Measurements from ENCODE around the gene TBXAS1.

TBXAS1 gene

DNA sequence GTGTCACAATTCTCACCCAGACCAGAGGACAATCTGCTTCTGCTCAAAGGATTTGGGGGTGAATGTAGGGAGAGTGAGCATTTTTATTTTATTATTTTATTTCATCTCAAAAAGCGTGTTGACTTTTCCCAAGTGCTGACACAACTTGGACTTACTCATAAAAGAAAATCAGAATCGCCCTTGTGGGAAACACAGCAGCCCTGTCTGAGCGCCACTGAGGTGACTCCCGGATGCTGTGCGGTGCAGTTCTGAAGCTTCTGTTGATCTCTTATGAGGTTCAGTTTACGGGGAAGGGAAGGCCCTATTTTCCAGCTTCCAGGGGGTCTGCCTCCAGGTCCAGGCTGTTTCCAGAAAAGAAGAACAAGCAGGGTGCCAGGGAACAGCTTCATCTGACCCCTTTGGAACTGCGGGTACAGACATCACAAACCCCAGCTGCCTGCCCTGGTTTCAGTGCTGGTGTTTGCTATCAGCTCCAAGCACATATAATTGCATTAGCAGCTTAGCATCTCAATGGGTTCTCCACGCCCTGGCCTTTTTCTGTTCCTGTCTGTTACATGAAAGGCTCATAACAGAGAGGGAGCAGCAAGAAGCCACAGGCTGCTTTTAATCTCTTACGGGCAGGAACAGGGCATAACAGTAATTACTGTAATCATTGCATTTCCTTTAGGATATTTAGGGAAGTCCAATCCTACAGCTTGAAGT, 181.3 kb downstream of the TBXAS1 start:
- Histone ChIP-seq H3K36me3 (ENCODE audit: control insufficient read depth, insufficient read depth, low read length) (no peaks in the 10 kb centered on the region), H3K4me1 (ENCODE audit: control insufficient read depth, insufficient read depth, low read length) (peaks cover 1% of the 10 kb centered on the region; the same call in 1 of the 2 replicates), H3K27me3 (ENCODE audit: control insufficient read depth, insufficient read depth, low read length) (no peaks in the 10 kb centered on the region), H3K9me3 (ENCODE audit: control insufficient read depth, insufficient read depth, low read length) (no peaks in the 10 kb centered on the region), H3K27ac (ENCODE audit: low read length) (no peak overlapping the region), H3K4me3 (ENCODE audit: low read length) (no peak overlapping the region)
- no peak for DNase-seq (ENCODE audit: low read depth, low spot score)
- no CpG with 5 or more reads among the region's 9 CpGs for WGBS (ENCODE audit: insufficient coverage, insufficient read length)

GRCh38 chr7:140013676-140014075, 184.6 kb downstream of the TBXAS1 start:
- Histone ChIP-seq H3K4me1 (ENCODE audit: control insufficient read depth, insufficient read depth, low read length) (no peaks in the 10 kb centered on the region), H3K27ac (ENCODE audit: low read length) (no peak overlapping the region), H3K9me3 (ENCODE audit: control insufficient read depth, insufficient read depth, low read length) (no peaks in the 10 kb centered on the region), H3K36me3 (ENCODE audit: control insufficient read depth, insufficient read depth, low read length) (no peaks in the 10 kb centered on the region), H3K4me3 (ENCODE audit: low read length) (no peak overlapping the region), H3K27me3 (ENCODE audit: control insufficient read depth, insufficient read depth, low read length) (no peaks in the 10 kb centered on the region)
- WGBS (ENCODE audit: insufficient coverage, insufficient read length), result no CpG with 5 or more reads among the region's 4 CpGs
- no peak for DNase-seq (ENCODE audit: low read depth, low spot score)

GRCh38 chr7:140014123-140014522, 185.1 kb downstream of the TBXAS1 start:
- Histone ChIP-seq H3K4me1 (ENCODE audit: control insufficient read depth, insufficient read depth, low read length) (no peaks in the 10 kb centered on the region), H3K9me3 (ENCODE audit: control insufficient read depth, insufficient read depth, low read length) (no peaks in the 10 kb centered on the region), H3K4me3 (ENCODE audit: low read length) (no peak overlapping the region), H3K27me3 (ENCODE audit: control insufficient read depth, insufficient read depth, low read length) (no peaks in the 10 kb centered on the region), H3K27ac (ENCODE audit: low read length) (no peak overlapping the region), H3K36me3 (ENCODE audit: control insufficient read depth, insufficient read depth, low read length) (no peaks in the 10 kb centered on the region)
- DNase-seq (ENCODE audit: low read depth, low spot score), result no peak
- no CpG with 5 or more reads among the region's 10 CpGs for WGBS (ENCODE audit: insufficient coverage, insufficient read length)

- WGBS (ENCODE audit: insufficient coverage, insufficient read length), result no CpG with 5 or more reads among the region's 11 CpGs
- no peak for DNase-seq (ENCODE audit: low read depth, low spot score)
- Histone ChIP-seq H3K36me3 (ENCODE audit: control insufficient read depth, insufficient read depth, low read length) (no peaks in the 10 kb centered on the region), H3K4me1 (ENCODE audit: control insufficient read depth, insufficient read depth, low read length) (no peaks in the 10 kb centered on the region), H3K9me3 (ENCODE audit: control insufficient read depth, insufficient read depth, low read length) (no peaks in the 10 kb centered on the region), H3K27ac (ENCODE audit: low read length) (no peak overlapping the region), H3K4me3 (ENCODE audit: low read length) (no peak overlapping the region), H3K27me3 (ENCODE audit: control insufficient read depth, insufficient read depth, low read length) (no peaks in the 10 kb centered on the region)
These were observed 186.5 kb downstream of the TBXAS1 start for GRCh38 chr7:140015471-140015970.

DNA sequence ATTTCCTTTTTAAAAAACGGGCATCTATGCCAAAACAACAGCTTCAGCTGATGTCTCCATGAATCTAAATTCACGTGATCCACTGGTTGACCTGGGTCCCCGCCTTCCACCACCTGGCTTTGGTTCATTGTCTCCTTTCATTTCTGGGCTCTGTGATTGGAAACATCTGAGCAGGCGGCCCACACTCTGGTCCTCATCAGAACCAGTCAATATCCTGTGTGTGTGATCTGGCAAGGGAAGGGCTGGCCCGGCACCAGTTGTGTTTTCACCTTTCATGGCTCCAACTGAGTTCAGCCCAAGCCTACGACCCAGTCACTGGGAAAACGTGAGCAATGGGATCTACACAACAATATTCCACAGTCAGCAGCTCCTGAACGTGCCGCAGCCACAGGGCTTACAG, 187.5 kb downstream of the TBXAS1 start:
- DNase-seq (ENCODE audit: low read depth, low spot score), result no peak
- no peaks in the 10 kb centered on the region for H3K9me3 ChIP-seq (ENCODE audit: control insufficient read depth, insufficient read depth, low read length)
- no peaks in the 10 kb centered on the region for H3K36me3 ChIP-seq (ENCODE audit: control insufficient read depth, insufficient read depth, low read length)
- H3K27ac ChIP-seq (ENCODE audit: low read length), result no peak overlapping the region
- H3K27me3 ChIP-seq (ENCODE audit: control insufficient read depth, insufficient read depth, low read length), result no peaks in the 10 kb centered on the region
- no peaks in the 10 kb centered on the region for H3K4me1 ChIP-seq (ENCODE audit: control insufficient read depth, insufficient read depth, low read length)
- H3K4me3 ChIP-seq (ENCODE audit: low read length), result no peak overlapping the region
- no CpG with 5 or more reads among the region's 9 CpGs for WGBS (ENCODE audit: insufficient coverage, insufficient read length)

DNA sequence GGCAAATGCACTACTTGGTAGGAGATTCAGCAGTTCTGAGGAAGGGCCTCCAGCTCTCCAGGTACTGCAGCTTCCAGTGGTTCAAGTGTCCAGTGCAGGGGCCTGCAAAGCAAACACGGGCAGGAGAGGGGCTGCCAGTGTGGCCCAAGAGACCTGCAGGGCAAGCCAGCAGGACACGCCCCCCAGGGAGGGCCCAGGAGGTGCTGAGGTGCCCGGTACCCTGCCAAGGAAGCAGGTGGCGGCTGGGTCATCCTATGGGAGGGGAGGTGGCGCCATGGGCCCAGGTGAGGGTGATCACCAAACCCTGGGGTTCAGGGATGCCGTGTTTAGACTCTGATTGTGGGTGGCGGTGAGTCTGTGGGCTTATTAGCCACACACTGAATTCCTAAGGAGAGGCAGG, 188.0 kb downstream of the TBXAS1 start:
- Histone ChIP-seq H3K4me3 (ENCODE audit: low read length) (no peak overlapping the region), H3K9me3 (ENCODE audit: control insufficient read depth, insufficient read depth, low read length) (no peaks in the 10 kb centered on the region), H3K27me3 (ENCODE audit: control insufficient read depth, insufficient read depth, low read length) (no peaks in the 10 kb centered on the region), H3K36me3 (ENCODE audit: control insufficient read depth, insufficient read depth, low read length) (no peaks in the 10 kb centered on the region), H3K27ac (ENCODE audit: low read length) (no peak overlapping the region), H3K4me1 (ENCODE audit: control insufficient read depth, insufficient read depth, low read length) (no peaks in the 10 kb centered on the region)
- no CpG with 5 or more reads among the region's 7 CpGs for WGBS (ENCODE audit: insufficient coverage, insufficient read length)
- no peak for DNase-seq (ENCODE audit: low read depth, low spot score)

GRCh38 chr7:140017543-140017942, 188.5 kb downstream of the TBXAS1 start:
- Histone ChIP-seq H3K27ac (ENCODE audit: low read length) (no peak overlapping the region), H3K4me3 (ENCODE audit: low read length) (no peak overlapping the region), H3K36me3 (ENCODE audit: control insufficient read depth, insufficient read depth, low read length) (no peaks in the 10 kb centered on the region), H3K27me3 (ENCODE audit: control insufficient read depth, insufficient read depth, low read length) (no peaks in the 10 kb centered on the region), H3K4me1 (ENCODE audit: control insufficient read depth, insufficient read depth, low read length) (no peaks in the 10 kb centered on the region), H3K9me3 (ENCODE audit: control insufficient read depth, insufficient read depth, low read length) (no peaks in the 10 kb centered on the region)
- no CpG with 5 or more reads among the region's 15 CpGs for WGBS (ENCODE audit: insufficient coverage, insufficient read length)
- no peak for DNase-seq (ENCODE audit: low read depth, low spot score)

- H3K27ac ChIP-seq (ENCODE audit: low read length), result no peak overlapping the region
- no peak overlapping the region for H3K4me3 ChIP-seq (ENCODE audit: low read length)
- H3K9me3 ChIP-seq (ENCODE audit: control insufficient read depth, insufficient read depth, low read length), result no peaks in the 10 kb centered on the region
- no peaks in the 10 kb centered on the region for H3K4me1 ChIP-seq (ENCODE audit: control insufficient read depth, insufficient read depth, low read length)
- no CpG with 5 or more reads among the region's 9 CpGs for WGBS (ENCODE audit: insufficient coverage, insufficient read length)
- H3K27me3 ChIP-seq (ENCODE audit: control insufficient read depth, insufficient read depth, low read length), result no peaks in the 10 kb centered on the region
- no peak for DNase-seq (ENCODE audit: low read depth, low spot score)
- no peaks in the 10 kb centered on the region for H3K36me3 ChIP-seq (ENCODE audit: control insufficient read depth, insufficient read depth, low read length)
These were observed 189.3 kb downstream of the TBXAS1 start for GRCh38 chr7:140018125-140019043.

GRCh38 chr7:140019172-140019571, 190.1 kb downstream of the TBXAS1 start:
- WGBS (ENCODE audit: insufficient coverage, insufficient read length), result no CpG with 5 or more reads among the region's 11 CpGs
- DNase-seq (ENCODE audit: low read depth, low spot score), result no peak
- no peaks in the 10 kb centered on the region for H3K4me1 ChIP-seq (ENCODE audit: control insufficient read depth, insufficient read depth, low read length)
- no peak overlapping the region for H3K27ac ChIP-seq (ENCODE audit: low read length)
- H3K9me3 ChIP-seq (ENCODE audit: control insufficient read depth, insufficient read depth, low read length), result no peaks in the 10 kb centered on the region
- no peak overlapping the region for H3K4me3 ChIP-seq (ENCODE audit: low read length)
- H3K27me3 ChIP-seq (ENCODE audit: control insufficient read depth, insufficient read depth, low read length), result no peaks in the 10 kb centered on the region
- no peaks in the 10 kb centered on the region for H3K36me3 ChIP-seq (ENCODE audit: control insufficient read depth, insufficient read depth, low read length)

- H3K4me1 ChIP-seq (ENCODE audit: control insufficient read depth, insufficient read depth, low read length), result no peaks in the 10 kb centered on the region
- H3K27ac ChIP-seq (ENCODE audit: low read length), result no peak overlapping the region
- no peak overlapping the region for H3K4me3 ChIP-seq (ENCODE audit: low read length)
- H3K36me3 ChIP-seq (ENCODE audit: control insufficient read depth, insufficient read depth, low read length), result no peaks in the 10 kb centered on the region
- H3K27me3 ChIP-seq (ENCODE audit: control insufficient read depth, insufficient read depth, low read length), result no peaks in the 10 kb centered on the region
- no peaks in the 10 kb centered on the region for H3K9me3 ChIP-seq (ENCODE audit: control insufficient read depth, insufficient read depth, low read length)
- whole genome bisulfite sequencing (ENCODE audit: insufficient coverage, insufficient read length), result no CpG with 5 or more reads among the region's 3 CpGs
- no peak for DNase-seq (ENCODE audit: low read depth, low spot score)
These were observed 190.5 kb downstream of the TBXAS1 start for GRCh38 chr7:140019606-140020005.
